Sigmoid colon (tissue), 4 donors: ENCODE results near the gene GRB10.

Experiments
- CTCF ChIP-seq, 4 experiments: fragments of 450-650 bp in 3 of 4; fragments of 200-600 bp in 1 of 4; IDR thresholded peaks; one replicate each; pipeline ENCODE4 v1.5.1; 2016 to 2019; ENCODE audit warnings: antibody characterized with exemption in 4 of 4, mild to moderate bottlenecking in 3 of 4, moderate library complexity in 2 of 4
- EP300 ChIP-seq, 4 donors: sonication (generic); formaldehyde crosslinking; IDR thresholded peaks; one replicate each; pipeline ENCODE4 v1.6.1; 2017; ENCODE audit warnings: antibody characterized with exemption in 4 of 4
- POLR2A ChIP-seq, 2 donors: fragments of 450-650 bp; IDR thresholded peaks; one replicate each; pipeline ENCODE4 v1.6.1; 2016; ENCODE audit warnings: antibody characterized with exemption in 2 of 2, mild to moderate bottlenecking in 2 of 2, moderate library complexity in 2 of 2

GRCh38 chr7:50766106-50766848 lies 16.4 kb downstream of the GRB10 start:
- TF ChIP-seq EP300 (IDR thresholded peaks at IDR 0.05) (no peak), CTCF (IDR thresholded peaks at IDR 0.05) (no peak), POLR2A (IDR thresholded peaks at IDR 0.05) (no peak)
